Omental fat pad (tissue), 4 donors: Measurements from ENCODE around the gene PRDX2. TPM values are rescaled to one million over a fixed set of nuclear protein-coding genes. Genes with fewer than 3 reads are reported as not detected.

ENCODE experiments used
- ATAC-seq: fragments of 150-250 bp; one replicate; pipeline ENCODE4 v1.9.1; 2016; ENCODE audit warnings: mild to moderate bottlenecking, moderate library complexity; ENCODE audit not compliant: low FRiP score
- DNase-seq: peaks from one replicate; pipeline ENCODE4 v3.0.0-alpha.2; 2019; ENCODE audit warnings: low spot score
- CTCF ChIP-seq, 3 donors: fragments of 450-650 bp; IDR thresholded peaks; one replicate each; pipeline ENCODE4 v1.5.1; 2016 to 2017; ENCODE audit warnings: antibody characterized with exemption in 3 of 3, mild to moderate bottlenecking in 3 of 3, moderate library complexity in 2 of 3
- total RNA-seq, 4 donors: library from RNA; depleted of rRNA; stranded (reverse); fragments of >200 nt; gene quantifications; one replicate each; pipeline ENCODE4 v1.1.0, GENCODE V29; 2016

PRDX2 gene
- total RNA-seq, 4 donors from 2014 or later, result 165 to 320 (median 219) TPM

GRCh38 chr19:12777217-12778016, 24.2 kb downstream of the PRDX2 start:
- TF ChIP-seq CTCF (IDR thresholded peaks at IDR 0.05), result peak in 2 of 3 donors; percentile 87 to 96
- DNase-seq (no peak), ATAC-seq (peak; percentile 53)

- TF ChIP-seq CTCF (IDR thresholded peaks at IDR 0.05), result no peak
- ATAC-seq (peak; percentile 5), DNase-seq (no peak)
Observed at GRCh38 chr19:12774588-12775555, 26.7 kb downstream of the PRDX2 start, which contains the start of gene HOOK2. Gene HOOK2 (minus strand): TSS chr19:12775552. CDS start chr19:12775449, 103 bp downstream.

- ATAC-seq, result no peak
- DNase-seq, result no peak
- TF ChIP-seq CTCF (IDR thresholded peaks at IDR 0.05), result no peak
Observed at GRCh38 chr19:12773571-12773970, 28.0 kb downstream of the PRDX2 start.

GRCh38 chr19:12772323-12772722, 29.3 kb downstream of the PRDX2 start:
- no peak for TF ChIP-seq CTCF (IDR thresholded peaks at IDR 0.05)
- no peak for DNase-seq
- no peak for ATAC-seq

- ATAC-seq (no peak), DNase-seq (no peak)
- TF ChIP-seq CTCF (IDR thresholded peaks at IDR 0.05), result no peak
Observed at GRCh38 chr19:12770922-12771321, 30.7 kb downstream of the PRDX2 start.

GRCh38 chr19:12769689-12770088, 31.9 kb downstream of the PRDX2 start:
- no peak for TF ChIP-seq CTCF (IDR thresholded peaks at IDR 0.05)
- DNase-seq (no peak), ATAC-seq (peak; percentile 63)
